ENCODE measurements around the gene BCAP31. TPM values are rescaled to one million over a fixed set of nuclear protein-coding genes. Genes with fewer than 3 reads are reported as not detected.

BCAP31 gene
- total and polyA plus RNA-seq, 10 donors, result 77.3 to 173 (median 134) TPM

- TF ChIP-seq POLR2AphosphoS5 (IDR thresholded peaks at IDR 0.05) (peak in 1 of 3 donors; percentile 2), POLR2A (IDR thresholded peaks at IDR 0.05) (no peak), CTCF (IDR thresholded peaks at IDR 0.05 in 8 of 11, conservative IDR thresholded peaks at IDR 0.05 in 3 of 11) (no peak)
- H3K27me3 ChIP-seq (replicated peaks in 1 of 7), result no peaks in the 10 kb centered on the region
- H3K4me1 ChIP-seq, result peaks cover 0 to 6% (median 0%) of the 10 kb centered on the region in 6 donors
- intact Hi-C loops (cut with DNase I; ENCODE audit: low total_unique reads), result no loop called here
- 85 to 87% (median 87%) methylated on average over 15 to 23 of the region's 23 CpGs for WGBS, 5 donors
- H3K36me3 ChIP-seq, result peaks cover 0 to 92% (median 26%) of the 10 kb centered on the region in 6 donors
- no peak for DNase-seq
- no peak overlapping the region for H3K27ac ChIP-seq
- no peak overlapping the region for H3K4me3 ChIP-seq
- H3K9me3 ChIP-seq, result no peaks in the 10 kb centered on the region
These were observed 21.7 kb downstream of the BCAP31 start for GRCh38 chrX:153702336-153703035.

- intact Hi-C loops (cut with DNase I; ENCODE audit: low total_unique reads), result no loop called here
- Histone ChIP-seq H3K27me3 (replicated peaks in 1 of 7) (no peaks in the 10 kb centered on the region), H3K27ac (peak overlapping the region in 2 of 8 donors; percentile 55 to 59), H3K9me3 (no peaks in the 10 kb centered on the region), H3K36me3 (peaks cover 0 to 92% (median 26%) of the 10 kb centered on the region in 6 donors), H3K4me3 (no peak overlapping the region), H3K4me1 (peaks cover 0 to 6% (median 0%) of the 10 kb centered on the region in 6 donors)
- DNase-seq, result no peak
- no peak for TF ChIP-seq CTCF (IDR thresholded peaks at IDR 0.05 in 8 of 11, conservative IDR thresholded peaks at IDR 0.05 in 3 of 11)
- no peak for TF ChIP-seq POLR2A (IDR thresholded peaks at IDR 0.05)
- TF ChIP-seq POLR2AphosphoS5 (IDR thresholded peaks at IDR 0.05), result peak in 1 of 3 donors; percentile 7
- WGBS, 5 donors, result 86 to 96% (median 94%) methylated on average over 6 to 12 of the region's 12 CpGs
These were observed 22.5 kb downstream of the BCAP31 start for GRCh38 chrX:153701706-153702105.

DNA sequence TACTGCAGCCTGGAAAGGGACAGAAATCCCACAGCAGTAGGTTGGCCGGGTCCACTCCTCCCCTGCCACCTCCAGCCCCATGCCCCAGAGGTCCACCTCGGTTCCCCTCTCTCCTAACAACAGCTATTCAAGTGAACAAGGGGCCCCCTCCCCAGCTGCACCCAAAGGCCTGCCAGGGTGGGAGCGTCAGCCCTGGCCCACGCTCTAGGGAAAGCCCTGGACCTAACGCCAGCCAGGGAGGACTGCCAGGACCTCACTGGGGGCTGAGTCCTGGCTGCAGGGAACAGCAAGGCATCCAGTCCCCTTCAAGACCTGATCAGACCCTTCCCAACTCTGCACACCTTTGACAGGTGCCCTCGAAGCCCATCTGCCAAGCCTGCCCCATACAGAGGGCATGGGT is 23.2 kb downstream of the BCAP31 start:
- peaks cover 0 to 6% (median 0%) of the 10 kb centered on the region in 6 donors for H3K4me1 ChIP-seq
- no peaks in the 10 kb centered on the region for H3K9me3 ChIP-seq
- no peak for TF ChIP-seq CTCF (IDR thresholded peaks at IDR 0.05 in 8 of 11, conservative IDR thresholded peaks at IDR 0.05 in 3 of 11)
- TF ChIP-seq POLR2A (IDR thresholded peaks at IDR 0.05), result no peak
- TF ChIP-seq POLR2AphosphoS5 (IDR thresholded peaks at IDR 0.05), result no peak
- DNase-seq, result no peak
- WGBS, 5 donors, result 78 to 100% (median 80%) methylated on average over 3 to 6 of the region's 6 CpGs
- H3K36me3 ChIP-seq, result peaks cover 0 to 99% (median 26%) of the 10 kb centered on the region in 6 donors
- H3K4me3 ChIP-seq, result no peak overlapping the region
- intact Hi-C loops (cut with DNase I; ENCODE audit: low total_unique reads), result no loop called here
- no peaks in the 10 kb centered on the region for H3K27me3 ChIP-seq (replicated peaks in 1 of 7)
- peak overlapping the region in 5 of 8 donors; percentile 42 to 63 (median 59) for H3K27ac ChIP-seq

- Histone ChIP-seq H3K4me1 (peaks cover 0 to 6% (median 0%) of the 10 kb centered on the region in 6 donors), H3K36me3 (peaks cover 0 to 100% (median 26%) of the 10 kb centered on the region in 6 donors), H3K4me3 (no peak overlapping the region), H3K9me3 (no peaks in the 10 kb centered on the region), H3K27ac (peak overlapping the region in 5 of 8 donors; percentile 42 to 63 (median 59)), H3K27me3 (replicated peaks in 1 of 7) (no peaks in the 10 kb centered on the region)
- 72 to 82% (median 75%) methylated on average over 9 to 15 of the region's 15 CpGs for WGBS, 5 donors
- DNase-seq, result no peak
- no peak for TF ChIP-seq POLR2A (IDR thresholded peaks at IDR 0.05)
- no peak for TF ChIP-seq CTCF (IDR thresholded peaks at IDR 0.05 in 8 of 11, conservative IDR thresholded peaks at IDR 0.05 in 3 of 11)
- no peak for TF ChIP-seq POLR2AphosphoS5 (IDR thresholded peaks at IDR 0.05)
- intact Hi-C loops (cut with DNase I; ENCODE audit: low total_unique reads), result no loop called here
These were observed 23.7 kb downstream of the BCAP31 start for GRCh38 chrX:153700376-153700945.
